Tongue (tissue), 2 donors: ENCODE data around the gene RIGI. TPM values are rescaled to one million over a fixed set of nuclear protein-coding genes. Genes with fewer than 3 reads are reported as not detected.
A peak's percentile ranks its signal among the peaks of the same experiment; 100 is the strongest.
"Not testable (repeated sequence)": the region's sequence is repeated elsewhere in the genome, so short reads cannot be mapped to it uniquely, and the experiment has no call there.

Experiments used
- DNase-seq: peaks from one replicate; pipeline ENCODE4 v3.0.0-alpha.2; 2015
- total RNA-seq: library from RNA; depleted of rRNA; stranded (reverse); fragments of >200 nt; gene quantifications from one replicate; pipeline ENCODE4 v1.2.3, GENCODE V29; 2014

RIGI gene
- total RNA-seq, 1 donor from 2014 or later: 8.5 TPM

GRCh38 chr9:32526707-32527048 lies 682 bp upstream of the RIGI start:
- DNase-seq: no peak

- no peak for DNase-seq
Observed at GRCh38 chr9:32525709-32526030, 326 bp downstream of the RIGI start.

- peak; percentile 26 for DNase-seq
Observed at GRCh38 chr9:32524892-32525708, 896 bp downstream of the RIGI start.

GRCh38 chr9:32524558-32524891 lies 1.5 kb downstream of the RIGI start:
- DNase-seq: not testable (repeated sequence)

- DNase-seq: no peak
Observed at GRCh38 chr9:32523910-32524309, 2.1 kb downstream of the RIGI start.

- DNase-seq: no peak
Observed at GRCh38 chr9:32518276-32518675, 7.7 kb downstream of the RIGI start.

GRCh38 chr9:32516241-32516640 lies 9.8 kb downstream of the RIGI start:
- DNase-seq: no peak

GRCh38 chr9:32508728-32509127 lies 17.3 kb downstream of the RIGI start:
- no peak for DNase-seq

- no peak for DNase-seq
Observed at GRCh38 chr9:32503008-32503407, 23.0 kb downstream of the RIGI start.

GRCh38 chr9:32502464-32502863 lies 23.5 kb downstream of the RIGI start:
- DNase-seq: no peak

GRCh38 chr9:32501868-32502267 lies 24.1 kb downstream of the RIGI start:
- DNase-seq: no peak

- no peak for DNase-seq
Observed at GRCh38 chr9:32500768-32501167, 25.2 kb downstream of the RIGI start.

GRCh38 chr9:32497921-32498320 lies 28.1 kb downstream of the RIGI start:
- no peak for DNase-seq

- no peak for DNase-seq
Observed at GRCh38 chr9:32490601-32491000, 35.4 kb downstream of the RIGI start.

- peak; percentile 26 for DNase-seq
Observed at GRCh38 chr9:32487981-32488380, 38.0 kb downstream of the RIGI start.

- DNase-seq: no peak
Observed at GRCh38 chr9:32486839-32487562, 39.0 kb downstream of the RIGI start.

GRCh38 chr9:32483343-32483742 lies 42.7 kb downstream of the RIGI start:
- DNase-seq: no peak

Other genes with a start within 250 kb of the RIGI start
- gene ACO1, start 141.6 kb downstream of the RIGI start, total RNA-seq: 35.2 TPM
- gene SMIM27, start 26.1 kb upstream of the RIGI start, total RNA-seq: 3.4 TPM
- 29.2 TPM for gene TOPORS, start 26.4 kb upstream of the RIGI start, total RNA-seq
- 70.5 TPM for gene NDUFB6, start 47.0 kb upstream of the RIGI start, total RNA-seq
- gene TAF1L, start 109.5 kb upstream of the RIGI start, total RNA-seq: 0.21 TPM